Activated T-cell treated with anti-CD3 and anti-CD28 coated beads, Interleukin-2, amount 50 U/mL, for 1 hour (primary cell): ENCODE data around the gene NIBAN1.

ENCODE experiments used
- DNase-seq: peaks from one replicate; pipeline ENCODE4 v3.0.0-alpha.2; 2020

The NIBAN1 gene

GRCh38 chr1:184941410-184941733 lies 32.9 kb downstream of the NIBAN1 start:
- no peak for DNase-seq

GRCh38 chr1:184940694-184941409 lies 33.5 kb downstream of the NIBAN1 start:
- no peak for DNase-seq

- DNase-seq, result no peak
Observed at GRCh38 chr1:184940226-184940625, 34.1 kb downstream of the NIBAN1 start.

GRCh38 chr1:184937729-184938128 lies 36.6 kb downstream of the NIBAN1 start:
- DNase-seq, result no peak

- no peak for DNase-seq
Observed at GRCh38 chr1:184935920-184936798, 38.1 kb downstream of the NIBAN1 start.

GRCh38 chr1:184933944-184934343 lies 40.4 kb downstream of the NIBAN1 start:
- no peak for DNase-seq

GRCh38 chr1:184932319-184932718 lies 42.0 kb downstream of the NIBAN1 start:
- DNase-seq, result no peak

GRCh38 chr1:184931566-184931965 lies 42.7 kb downstream of the NIBAN1 start:
- DNase-seq, result no peak

GRCh38 chr1:184930645-184931044 lies 43.7 kb downstream of the NIBAN1 start:
- no peak for DNase-seq

- no peak for DNase-seq
Observed at GRCh38 chr1:184930232-184930631, 44.1 kb downstream of the NIBAN1 start.

GRCh38 chr1:184929711-184930202 lies 44.6 kb downstream of the NIBAN1 start:
- DNase-seq, result no peak

GRCh38 chr1:184928394-184928793 lies 45.9 kb downstream of the NIBAN1 start:
- no peak for DNase-seq
